Measurements from ENCODE around the gene MORN5. TPM values are rescaled to one million over a fixed set of nuclear protein-coding genes. Genes with fewer than 3 reads are reported as not detected.

Gene MORN5
- total RNA-seq, 1 donor from 2014 or later = 2.1 TPM

DNA sequence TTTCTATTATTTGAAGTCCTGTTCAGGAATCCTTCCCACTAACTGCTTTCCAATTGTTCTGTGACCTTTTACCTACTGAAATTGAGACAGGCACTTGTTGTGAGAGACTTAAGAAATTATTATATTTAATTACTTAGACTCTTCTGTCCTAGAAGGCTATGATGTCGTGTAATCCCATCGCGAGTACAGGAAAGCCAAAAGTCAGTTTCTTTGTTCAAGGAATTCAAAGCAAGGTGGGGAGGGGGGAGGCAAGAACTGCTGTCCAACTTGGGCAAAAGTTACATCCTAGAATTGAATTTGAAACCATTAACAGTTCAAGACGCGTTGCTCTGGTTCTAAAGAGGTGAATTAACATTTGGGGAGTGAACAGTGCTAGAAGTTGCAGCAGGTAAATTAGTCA, 18.0 kb upstream of the MORN5 start:
- no peak for DNase-seq (ENCODE audit: extremely low spot score, unreplicated experiment)
- H3K4me1 Mint-ChIP-seq (ENCODE audit: unreplicated experiment) = no peaks in the 10 kb centered on the region
- TF ChIP-seq, protein P1, sequence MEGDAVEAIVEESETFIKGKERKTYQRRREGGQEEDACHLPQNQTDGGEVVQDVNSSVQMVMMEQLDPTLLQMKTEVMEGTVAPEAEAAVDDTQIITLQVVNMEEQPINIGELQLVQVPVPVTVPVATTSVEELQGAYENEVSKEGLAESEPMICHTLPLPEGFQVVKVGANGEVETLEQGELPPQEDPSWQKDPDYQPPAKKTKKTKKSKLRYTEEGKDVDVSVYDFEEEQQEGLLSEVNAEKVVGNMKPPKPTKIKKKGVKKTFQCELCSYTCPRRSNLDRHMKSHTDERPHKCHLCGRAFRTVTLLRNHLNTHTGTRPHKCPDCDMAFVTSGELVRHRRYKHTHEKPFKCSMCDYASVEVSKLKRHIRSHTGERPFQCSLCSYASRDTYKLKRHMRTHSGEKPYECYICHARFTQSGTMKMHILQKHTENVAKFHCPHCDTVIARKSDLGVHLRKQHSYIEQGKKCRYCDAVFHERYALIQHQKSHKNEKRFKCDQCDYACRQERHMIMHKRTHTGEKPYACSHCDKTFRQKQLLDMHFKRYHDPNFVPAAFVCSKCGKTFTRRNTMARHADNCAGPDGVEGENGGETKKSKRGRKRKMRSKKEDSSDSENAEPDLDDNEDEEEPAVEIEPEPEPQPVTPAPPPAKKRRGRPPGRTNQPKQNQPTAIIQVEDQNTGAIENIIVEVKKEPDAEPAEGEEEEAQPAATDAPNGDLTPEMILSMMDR (conservative IDR thresholded peaks at IDR 0.05) = no peak
- no peak overlapping the region for H3K4me3 Mint-ChIP-seq
- peaks cover 3% of the 10 kb centered on the region for H3K27me3 Mint-ChIP-seq
- H3K27ac Mint-ChIP-seq = no peak overlapping the region
- H3K9me3 Mint-ChIP-seq = no peaks in the 10 kb centered on the region
- H3K36me3 Mint-ChIP-seq = peaks cover 26% of the 10 kb centered on the region

DNA sequence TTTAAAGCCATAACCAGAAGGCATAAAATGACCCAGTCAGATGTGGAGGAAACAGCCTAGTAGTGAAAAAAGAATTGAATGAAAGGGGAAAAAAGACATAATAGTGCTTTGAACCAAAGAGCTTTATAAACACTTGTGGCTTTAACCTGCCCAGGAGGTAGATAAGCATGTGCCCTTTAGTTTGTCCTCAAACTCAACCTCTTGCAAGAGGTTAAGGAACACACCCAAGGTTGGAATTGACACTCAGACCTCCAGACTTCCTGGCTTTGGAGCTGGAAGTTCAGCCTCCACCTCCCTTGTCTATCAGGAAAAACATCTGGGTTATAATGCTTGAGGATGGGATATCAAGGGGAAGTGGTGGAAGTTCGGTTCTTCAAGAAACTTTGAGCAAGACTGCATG, 16.4 kb upstream of the MORN5 start:
- TF ChIP-seq, protein P1 (conservative IDR thresholded peaks at IDR 0.05) = no peak
- Mint-ChIP-seq H3K9me3 (no peaks in the 10 kb centered on the region), H3K27ac (no peak overlapping the region), H3K4me3 (no peak overlapping the region), H3K4me1 (ENCODE audit: unreplicated experiment) (no peaks in the 10 kb centered on the region), H3K36me3 (peaks cover 32% of the 10 kb centered on the region), H3K27me3 (no peaks in the 10 kb centered on the region)
- no peak for DNase-seq (ENCODE audit: extremely low spot score, unreplicated experiment)

DNA sequence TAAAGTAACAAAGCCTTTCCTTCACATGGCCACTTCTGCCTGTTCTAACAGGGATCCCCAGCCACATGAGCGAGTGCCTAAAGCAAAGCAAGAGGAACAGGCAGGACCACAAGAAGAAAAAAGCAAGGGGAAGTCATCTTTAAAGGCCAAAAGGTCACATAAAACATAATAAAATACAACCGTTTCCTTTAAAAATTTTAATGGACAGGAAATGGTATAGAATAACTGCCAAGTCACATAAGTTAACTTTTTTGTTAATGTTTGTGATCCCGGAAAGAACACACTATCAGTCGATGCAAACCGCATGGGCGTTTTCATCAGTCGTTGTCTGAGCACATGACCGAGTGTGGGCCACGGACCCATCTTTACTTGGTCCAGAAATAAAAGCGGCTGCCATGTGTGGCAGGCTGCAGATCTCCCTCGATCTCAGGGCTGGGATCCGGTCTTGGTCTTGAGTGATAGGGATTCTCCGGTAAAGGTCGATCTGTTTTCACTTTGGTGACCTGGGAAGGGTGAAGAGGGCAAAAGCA, 15.8 kb upstream of the MORN5 start:
- DNase-seq (ENCODE audit: extremely low spot score, unreplicated experiment) = no peak
- H3K4me3 Mint-ChIP-seq = no peak overlapping the region
- H3K36me3 Mint-ChIP-seq = peaks cover 35% of the 10 kb centered on the region
- H3K9me3 Mint-ChIP-seq = no peaks in the 10 kb centered on the region
- TF ChIP-seq, protein P1 (conservative IDR thresholded peaks at IDR 0.05) = no peak
- H3K4me1 Mint-ChIP-seq (ENCODE audit: unreplicated experiment) = no peaks in the 10 kb centered on the region
- no peaks in the 10 kb centered on the region for H3K27me3 Mint-ChIP-seq
- H3K27ac Mint-ChIP-seq = no peak overlapping the region

DNA sequence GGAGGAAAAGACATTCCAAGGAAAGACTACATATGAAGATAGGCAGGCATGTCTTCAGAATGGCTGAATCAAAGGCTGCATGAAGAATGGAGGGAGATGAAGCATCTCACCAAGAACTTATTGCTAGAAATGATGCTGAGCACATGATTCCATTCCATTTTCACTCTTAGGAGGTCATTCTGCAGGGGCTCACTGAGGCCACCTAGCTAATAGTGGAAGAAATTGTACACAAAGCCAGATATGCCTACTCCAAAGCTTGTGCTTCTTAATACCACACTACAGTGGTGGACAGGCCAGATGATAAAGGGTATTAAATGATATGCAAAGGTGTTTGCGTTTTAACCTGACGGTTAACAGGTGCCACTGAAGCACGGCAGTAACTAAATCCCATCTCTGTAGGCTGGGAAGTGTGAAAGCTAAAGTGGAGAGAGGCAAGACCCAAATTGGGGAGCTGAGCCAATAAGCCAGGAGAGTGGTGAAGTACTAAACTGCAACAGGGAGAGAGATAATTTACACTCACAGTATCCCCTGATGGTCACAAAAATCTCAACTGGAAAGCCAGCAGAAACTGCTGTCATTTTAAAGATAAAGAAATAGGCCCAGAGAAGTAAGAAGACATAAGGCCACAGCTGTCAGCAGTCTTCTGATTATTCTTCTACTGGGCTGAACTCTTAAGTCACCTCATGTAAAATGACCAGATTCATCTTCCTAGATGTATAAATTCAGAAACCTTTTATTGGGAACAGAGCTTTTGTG, 14.7 kb upstream of the MORN5 start:
- no peak overlapping the region for H3K4me3 Mint-ChIP-seq
- no peak for DNase-seq (ENCODE audit: extremely low spot score, unreplicated experiment)
- no peaks in the 10 kb centered on the region for H3K9me3 Mint-ChIP-seq
- no peak overlapping the region for H3K27ac Mint-ChIP-seq
- TF ChIP-seq, protein P1 (conservative IDR thresholded peaks at IDR 0.05) = peak; percentile 31
- H3K36me3 Mint-ChIP-seq = peaks cover 35% of the 10 kb centered on the region
- no peaks in the 10 kb centered on the region for H3K4me1 Mint-ChIP-seq (ENCODE audit: unreplicated experiment)
- no peaks in the 10 kb centered on the region for H3K27me3 Mint-ChIP-seq

DNA sequence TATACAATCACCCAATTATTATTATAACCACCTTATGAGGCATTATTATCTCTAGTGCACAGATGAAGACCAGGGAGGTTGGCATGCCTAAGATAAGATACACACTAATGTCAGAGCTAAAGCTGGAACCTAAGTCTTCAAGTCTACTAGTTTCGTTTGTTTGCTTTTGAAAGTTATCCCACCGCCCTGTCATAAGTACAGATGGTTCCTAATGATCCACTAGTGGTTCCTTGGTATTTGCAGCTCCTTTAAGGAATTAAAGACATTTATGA, 14.2 kb upstream of the MORN5 start:
- peaks cover 35% of the 10 kb centered on the region for H3K36me3 Mint-ChIP-seq
- no peaks in the 10 kb centered on the region for H3K9me3 Mint-ChIP-seq
- H3K4me3 Mint-ChIP-seq = no peak overlapping the region
- TF ChIP-seq, protein P1 (conservative IDR thresholded peaks at IDR 0.05) = no peak
- H3K27me3 Mint-ChIP-seq = no peaks in the 10 kb centered on the region
- H3K4me1 Mint-ChIP-seq (ENCODE audit: unreplicated experiment) = no peaks in the 10 kb centered on the region
- H3K27ac Mint-ChIP-seq = no peak overlapping the region
- no peak for DNase-seq (ENCODE audit: extremely low spot score, unreplicated experiment)

All from type B pancreatic cell (in vitro differentiated cells).